ENCODE measurements around the gene ZNF286A. TPM values are rescaled to one million over a fixed set of nuclear protein-coding genes. Genes with fewer than 3 reads are reported as not detected.
A peak's percentile ranks its signal among the peaks of the same experiment; 100 is the strongest.
"Not testable (repeated sequence)": the region's sequence is repeated elsewhere in the genome, so short reads cannot be mapped to it uniquely, and the experiment has no call there.

The ZNF286A gene
- total and polyA plus RNA-seq, 2 donors (not counting 3 experiments of a cell fraction or from before 2014, with no cell fraction given), result 11.7 to 46.5 TPM

DNA sequence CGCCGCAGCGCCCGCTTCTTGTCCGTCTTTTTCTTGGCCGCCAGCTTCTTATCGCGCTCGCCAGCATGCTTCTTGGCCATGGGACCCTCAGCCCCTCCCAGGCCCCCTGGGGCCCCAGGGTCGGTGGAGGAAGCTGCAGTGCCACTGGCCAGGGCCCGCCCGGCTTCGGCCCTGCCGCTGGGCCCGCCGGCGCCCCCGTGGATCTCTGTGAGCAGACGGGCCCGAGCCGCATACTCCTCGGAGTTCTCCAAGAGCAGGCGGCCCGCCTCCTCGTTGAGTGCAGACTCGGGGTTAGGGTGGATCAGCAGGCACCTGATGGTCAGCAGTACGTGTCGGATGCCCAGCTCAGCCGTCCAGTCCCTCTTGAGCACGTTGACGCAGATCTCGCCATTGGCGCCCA, 4.7 kb downstream of the ZNF286A start:
- BruUV-seq (replicated peaks); POLR2A ChIA-PET; H2AFZ ChIP-seq (ENCODE audit: low read depth, low read length); H3K9me1 ChIP-seq (replicated peaks; ENCODE audit: control insufficient read depth, extremely low read depth, insufficient read depth, low read length); dilution Hi-C loops (cut with MboI; ENCODE audit: extremely low pct_ligation_motif_present, low sequenced_read_pairs); H3K27ac ChIP-seq (ENCODE audit: insufficient read depth, low read depth, low read length); H3K27me3 ChIP-seq (ENCODE audit: control insufficient read depth in 2 of 2, insufficient read depth in 2 of 2, low read length in 2 of 2); H4K20me1 ChIP-seq (replicated peaks; ENCODE audit: control insufficient read depth, extremely low read depth, insufficient read depth, low read length); DNase-seq (ENCODE audit: low read depth, low spot score); H3K4me3 ChIP-seq (replicated peaks in 1 of 3; ENCODE audit: insufficient read depth in 1 of 3, low read depth in 1 of 3, low read length in 3 of 3); intact Hi-C loops (cut with micrococcal nuclease); CTCF ChIA-PET; H3K79me2 ChIP-seq (ENCODE audit: control insufficient read depth, insufficient read depth, low read length); H3K4me2 ChIP-seq (ENCODE audit: insufficient read depth, low read length); H3K9me3 ChIP-seq (replicated peaks; ENCODE audit: control insufficient read depth, insufficient read depth, low read length); FAIRE-seq; H3K9ac ChIP-seq (replicated peaks; ENCODE audit: extremely low read depth, insufficient read depth, low read length); H3K4me1 ChIP-seq (ENCODE audit: control insufficient read depth, extremely low read depth, insufficient read depth, low read length): not testable (repeated sequence)
- H3K36me3 ChIP-seq (ENCODE audit: control insufficient read depth in 2 of 2, extremely low read depth in 1 of 2, insufficient read depth in 2 of 2, low read length in 2 of 2), result peaks cover 5 to 13% of the 10 kb centered on the region in 2 experiments

DNA sequence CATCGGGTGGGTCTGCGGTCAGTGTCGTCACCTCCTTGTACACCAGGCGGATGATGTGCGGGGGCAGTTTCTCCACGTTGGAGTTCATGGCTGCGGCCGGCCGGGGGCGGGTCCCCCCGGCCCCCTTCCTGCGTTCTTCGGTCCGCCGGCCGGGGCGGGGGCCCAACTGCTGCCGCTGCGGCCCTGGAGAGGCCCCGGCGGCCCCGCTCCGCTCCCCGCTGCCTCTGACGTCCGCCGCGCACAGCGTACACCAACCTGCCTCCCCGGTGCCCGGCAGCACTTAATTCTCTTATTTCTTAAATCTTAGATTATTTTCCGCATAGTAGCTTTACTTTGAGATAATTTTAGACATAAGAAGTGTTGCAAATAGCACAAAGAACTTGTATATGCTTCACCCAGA, 5.3 kb downstream of the ZNF286A start:
- H3K4me3 ChIP-seq (replicated peaks in 1 of 3; ENCODE audit: insufficient read depth in 1 of 3, low read depth in 1 of 3, low read length in 3 of 3); BruUV-seq (replicated peaks); H3K4me1 ChIP-seq (ENCODE audit: control insufficient read depth, extremely low read depth, insufficient read depth, low read length); CTCF ChIA-PET; H3K4me2 ChIP-seq (ENCODE audit: insufficient read depth, low read length); H3K9me1 ChIP-seq (replicated peaks; ENCODE audit: control insufficient read depth, extremely low read depth, insufficient read depth, low read length); H3K9ac ChIP-seq (replicated peaks; ENCODE audit: extremely low read depth, insufficient read depth, low read length); H3K27ac ChIP-seq (ENCODE audit: insufficient read depth, low read depth, low read length); H3K9me3 ChIP-seq (replicated peaks; ENCODE audit: control insufficient read depth, insufficient read depth, low read length); H4K20me1 ChIP-seq (replicated peaks; ENCODE audit: control insufficient read depth, extremely low read depth, insufficient read depth, low read length); FAIRE-seq; H3K79me2 ChIP-seq (ENCODE audit: control insufficient read depth, insufficient read depth, low read length); DNase-seq (ENCODE audit: low read depth, low spot score); dilution Hi-C loops (cut with MboI; ENCODE audit: extremely low pct_ligation_motif_present, low sequenced_read_pairs); POLR2A ChIA-PET; H2AFZ ChIP-seq (ENCODE audit: low read depth, low read length); intact Hi-C loops (cut with micrococcal nuclease); H3K27me3 ChIP-seq (ENCODE audit: control insufficient read depth in 2 of 2, insufficient read depth in 2 of 2, low read length in 2 of 2): not testable (repeated sequence)
- peaks cover 5 to 13% of the 10 kb centered on the region in 2 experiments for H3K36me3 ChIP-seq (ENCODE audit: control insufficient read depth in 2 of 2, extremely low read depth in 1 of 2, insufficient read depth in 2 of 2, low read length in 2 of 2)

GRCh38 chr17:15708879-15709278, 9.3 kb downstream of the ZNF286A start:
- POLR2A ChIA-PET; H3K79me2 ChIP-seq (ENCODE audit: control insufficient read depth, insufficient read depth, low read length); H3K27ac ChIP-seq (ENCODE audit: insufficient read depth, low read depth, low read length); FAIRE-seq; H3K9me1 ChIP-seq (replicated peaks; ENCODE audit: control insufficient read depth, extremely low read depth, insufficient read depth, low read length); H3K27me3 ChIP-seq (ENCODE audit: control insufficient read depth in 2 of 2, insufficient read depth in 2 of 2, low read length in 2 of 2); H3K4me1 ChIP-seq (ENCODE audit: control insufficient read depth, extremely low read depth, insufficient read depth, low read length); H2AFZ ChIP-seq (ENCODE audit: low read depth, low read length); H3K4me2 ChIP-seq (ENCODE audit: insufficient read depth, low read length); DNase-seq (ENCODE audit: low read depth, low spot score); BruUV-seq (replicated peaks); H4K20me1 ChIP-seq (replicated peaks; ENCODE audit: control insufficient read depth, extremely low read depth, insufficient read depth, low read length); H3K9ac ChIP-seq (replicated peaks; ENCODE audit: extremely low read depth, insufficient read depth, low read length); CTCF ChIA-PET; H3K4me3 ChIP-seq (replicated peaks in 1 of 3; ENCODE audit: insufficient read depth in 1 of 3, low read depth in 1 of 3, low read length in 3 of 3); H3K9me3 ChIP-seq (replicated peaks; ENCODE audit: control insufficient read depth, insufficient read depth, low read length); intact Hi-C loops (cut with micrococcal nuclease); dilution Hi-C loops (cut with MboI; ENCODE audit: extremely low pct_ligation_motif_present, low sequenced_read_pairs): not testable (repeated sequence)
- H3K36me3 ChIP-seq (ENCODE audit: control insufficient read depth in 2 of 2, extremely low read depth in 1 of 2, insufficient read depth in 2 of 2, low read length in 2 of 2), result peaks cover 5 to 13% of the 10 kb centered on the region in 2 experiments

DNA sequence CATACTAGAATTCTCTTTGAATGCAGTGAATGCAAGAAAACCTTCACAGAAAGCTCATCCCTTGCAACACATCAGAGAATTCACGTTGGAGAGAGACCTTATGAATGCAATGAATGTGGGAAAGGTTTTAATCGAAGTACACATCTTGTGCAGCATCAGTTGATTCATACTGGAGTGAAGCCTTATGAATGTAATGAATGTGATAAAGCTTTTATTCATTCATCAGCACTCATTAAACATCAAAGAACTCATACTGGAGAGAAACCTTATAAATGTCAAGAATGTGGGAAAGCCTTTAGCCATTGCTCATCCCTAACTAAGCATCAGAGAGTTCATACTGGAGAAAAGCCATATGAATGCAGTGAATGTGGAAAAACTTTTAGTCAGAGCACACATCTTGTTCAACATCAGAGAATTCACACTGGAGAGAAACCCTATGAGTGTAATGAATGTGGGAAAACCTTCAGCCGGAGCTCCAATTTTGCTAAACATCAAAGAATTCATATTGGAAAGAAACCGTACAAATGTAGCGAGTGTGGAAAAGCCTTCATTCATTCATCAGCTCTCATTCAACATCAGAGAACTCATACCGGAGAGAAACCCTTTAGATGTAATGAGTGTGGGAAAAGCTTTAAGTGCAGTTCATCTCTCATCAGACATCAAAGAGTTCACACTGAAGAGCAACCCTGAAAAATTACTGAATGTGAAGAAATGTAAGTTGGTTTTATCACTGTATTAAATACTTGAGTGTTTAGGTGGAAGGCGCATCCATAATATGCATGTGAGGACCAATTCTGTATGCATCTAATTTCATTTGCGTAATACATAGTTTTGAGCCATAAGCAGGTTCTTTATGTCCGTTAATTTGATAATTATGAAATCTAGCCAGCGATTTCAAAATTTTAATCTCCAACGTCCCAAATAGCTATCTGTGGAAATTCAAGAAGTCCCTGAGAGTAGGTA, 17.3 kb downstream of the ZNF286A start:
- H4K20me1 ChIP-seq (replicated peaks; ENCODE audit: control insufficient read depth, extremely low read depth, insufficient read depth, low read length); H3K36me3 ChIP-seq (ENCODE audit: control insufficient read depth in 2 of 2, extremely low read depth in 1 of 2, insufficient read depth in 2 of 2, low read length in 2 of 2); POLR2A ChIA-PET; H3K9me1 ChIP-seq (replicated peaks; ENCODE audit: control insufficient read depth, extremely low read depth, insufficient read depth, low read length); DNase-seq (ENCODE audit: low read depth, low spot score); H3K27ac ChIP-seq (ENCODE audit: insufficient read depth, low read depth, low read length); dilution Hi-C loops (cut with MboI; ENCODE audit: extremely low pct_ligation_motif_present, low sequenced_read_pairs); H3K4me3 ChIP-seq (replicated peaks in 1 of 3; ENCODE audit: insufficient read depth in 1 of 3, low read depth in 1 of 3, low read length in 3 of 3); intact Hi-C loops (cut with micrococcal nuclease); CTCF ChIA-PET; H3K79me2 ChIP-seq (ENCODE audit: control insufficient read depth, insufficient read depth, low read length); H3K4me1 ChIP-seq (ENCODE audit: control insufficient read depth, extremely low read depth, insufficient read depth, low read length); H2AFZ ChIP-seq (ENCODE audit: low read depth, low read length); H3K9ac ChIP-seq (replicated peaks; ENCODE audit: extremely low read depth, insufficient read depth, low read length); H3K9me3 ChIP-seq (replicated peaks; ENCODE audit: control insufficient read depth, insufficient read depth, low read length); H3K27me3 ChIP-seq (ENCODE audit: control insufficient read depth in 2 of 2, insufficient read depth in 2 of 2, low read length in 2 of 2); H3K4me2 ChIP-seq (ENCODE audit: insufficient read depth, low read length): not testable (repeated sequence)
- FAIRE-seq, result peak; percentile 48
- TSS peak; percentile 13 for BruUV-seq (replicated peaks)

Data from endothelial cell of umbilical vein (primary cell).